ENCODE data around the gene CPNE2. TPM values are rescaled to one million over a fixed set of nuclear protein-coding genes. Genes with fewer than 3 reads are reported as not detected.

Gene CPNE2
- 10 to 100 TPM; 18.0 to 38.7 (median 27.8) TPM for total RNA-seq

GRCh38 chr16:57091975-57092785 lies at the start of gene CPNE2:
CPNE2 (plus strand) TSS chr16:57092583; CDS start chr16:57110743, 18,160 bp downstream.
- Histone ChIP-seq H3K36me3 (no peaks in the 10 kb centered on the region), H3K9me3 (no peaks in the 10 kb centered on the region), H3K27me3 (no peaks in the 10 kb centered on the region), H3K4me3 (peak within 1 kb of the TSS; percentile 61 to 93), H3K4me1 (peaks cover 0 to 42% (median 13%) of the 10 kb centered on the region in 3 donors), H3K27ac (peak within 1 kb of the TSS in 3 of 4 donors; percentile 86 to 90 (median 87))
- WGBS, 2 donors (ENCODE audit: low coverage in 1 of 2): 0% methylated on average over 3 of the region's 100 CpGs; no CpG with 5 or more reads in 1 of the 2 donors
- ATAC-seq: peak; percentile 91
- TF ChIP-seq POLR2AphosphoS5 (IDR thresholded peaks at IDR 0.05) (no peak), CTCF (IDR thresholded peaks at IDR 0.05) (no peak), POLR2A (IDR thresholded peaks at IDR 0.05) (peak; percentile 60 to 70), EP300 (IDR thresholded peaks at IDR 0.05) (no peak)

- peaks cover 0 to 78% of the 10 kb centered on the region in 2 donors for H3K36me3 ChIP-seq
Observed at GRCh38 chr16:57043248-57043647, 49.1 kb upstream of the CPNE2 start.

DNA sequence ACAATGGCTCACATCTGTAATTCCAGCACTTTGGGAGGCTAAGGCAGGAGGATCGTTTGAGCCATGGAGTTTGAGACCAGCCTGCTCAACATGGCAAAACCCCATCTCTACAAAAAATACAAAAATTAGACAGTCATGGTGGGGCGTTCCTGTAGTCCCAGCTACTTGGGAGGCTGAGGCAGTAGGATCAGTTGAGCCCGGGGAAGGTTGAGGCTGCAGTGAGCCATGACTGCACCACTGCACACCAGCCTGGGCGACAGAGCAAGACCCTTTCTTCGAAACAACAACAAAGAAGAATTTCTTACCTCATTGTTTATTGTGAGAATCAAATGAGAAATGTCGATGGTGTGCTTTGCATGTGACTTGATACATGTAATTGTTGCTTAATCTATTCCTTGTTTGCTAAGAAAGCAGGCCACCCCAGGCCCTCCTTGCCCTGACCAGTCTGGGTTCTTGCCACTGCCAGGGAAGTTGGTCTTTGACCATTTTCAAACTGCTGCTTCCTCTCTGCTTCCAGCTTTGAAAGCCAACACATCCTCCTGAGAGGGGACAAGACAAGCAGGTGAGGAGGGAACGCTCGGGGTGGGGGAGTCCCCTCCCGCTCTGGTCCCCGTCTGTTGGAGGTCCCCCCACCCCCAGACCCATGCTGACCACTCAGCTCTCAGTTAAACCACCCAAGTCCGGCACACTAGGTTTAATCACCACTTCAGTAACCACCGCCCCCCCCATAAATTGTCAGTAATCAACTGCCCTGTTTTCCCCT lies 47.3 kb upstream of the CPNE2 start:
- Histone ChIP-seq H3K27ac (no peak overlapping the region), H3K4me1 (no peaks in the 10 kb centered on the region), H3K27me3 (no peaks in the 10 kb centered on the region), H3K9me3 (no peaks in the 10 kb centered on the region), H3K36me3 (peaks cover 0 to 81% of the 10 kb centered on the region in 2 donors), H3K4me3 (no peak overlapping the region)
- no peak for ATAC-seq
- 60 to 80% methylated on average over 3 to 5 of the region's 12 CpGs for WGBS, 2 donors (ENCODE audit: low coverage in 1 of 2)
- TF ChIP-seq POLR2A (IDR thresholded peaks at IDR 0.05): no peak
- no peak for TF ChIP-seq POLR2AphosphoS5 (IDR thresholded peaks at IDR 0.05)
- TF ChIP-seq EP300 (IDR thresholded peaks at IDR 0.05): no peak
- TF ChIP-seq CTCF (IDR thresholded peaks at IDR 0.05): no peak

More at GRCh38 chr16:57043248-57043647, 49.1 kb upstream of the CPNE2 start:
- H3K4me1 ChIP-seq: no peaks in the 10 kb centered on the region
- no peaks in the 10 kb centered on the region for H3K9me3 ChIP-seq
- no peak overlapping the region for H3K4me3 ChIP-seq
- no peaks in the 10 kb centered on the region for H3K27me3 ChIP-seq
- ATAC-seq: no peak
- TF ChIP-seq POLR2AphosphoS5 (IDR thresholded peaks at IDR 0.05) (no peak), POLR2A (IDR thresholded peaks at IDR 0.05) (no peak), CTCF (IDR thresholded peaks at IDR 0.05) (no peak), EP300 (IDR thresholded peaks at IDR 0.05) (no peak)
- 95 to 100% methylated on average over 1 to 4 of the region's 9 CpGs for WGBS, 2 donors (ENCODE audit: low coverage in 1 of 2)
- no peak overlapping the region for H3K27ac ChIP-seq

DNA sequence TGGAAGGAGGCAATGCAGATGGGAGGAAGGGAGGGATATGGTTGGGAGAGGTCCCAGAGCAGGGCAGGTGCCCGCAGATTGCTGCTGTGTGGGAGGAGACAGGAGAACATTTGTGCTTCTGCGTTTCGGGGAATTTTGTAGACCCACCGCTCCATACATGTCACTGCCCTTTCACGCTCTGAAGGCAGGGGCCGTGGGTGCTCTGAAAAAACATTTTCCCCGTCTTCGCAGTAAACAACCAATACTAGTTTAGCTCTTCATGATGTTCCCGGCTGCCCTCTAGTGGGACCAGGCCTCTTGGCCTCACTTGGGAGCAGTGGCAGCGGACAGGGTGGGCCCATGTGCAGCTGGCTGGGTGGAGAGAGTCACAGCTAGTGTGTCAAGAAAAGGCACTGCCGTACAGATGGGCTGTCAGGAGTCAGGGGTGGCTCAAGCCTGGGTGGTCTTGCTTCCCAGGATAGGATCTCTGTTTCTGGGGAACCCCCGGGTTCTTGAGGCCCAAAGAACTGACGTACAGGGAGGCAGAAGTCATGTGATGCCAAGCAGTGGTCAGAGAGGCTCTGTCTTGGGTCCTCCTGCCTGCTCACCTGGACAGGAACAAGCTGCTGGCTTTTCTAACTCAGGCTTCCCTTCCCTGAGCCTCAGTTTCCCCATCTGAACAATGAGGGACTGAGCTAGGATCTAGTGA lies 46.5 kb upstream of the CPNE2 start:
- TF ChIP-seq CTCF (IDR thresholded peaks at IDR 0.05) (peak in 3 of 4 experiments; percentile 42 to 64 (median 50)), EP300 (IDR thresholded peaks at IDR 0.05) (no peak)
- Histone ChIP-seq H3K9me3 (no peaks in the 10 kb centered on the region), H3K4me3 (no peak overlapping the region), H3K36me3 (peaks cover 0 to 79% of the 10 kb centered on the region in 2 donors), H3K27me3 (no peaks in the 10 kb centered on the region), H3K4me1 (no peaks in the 10 kb centered on the region), H3K27ac (no peak overlapping the region)
- ATAC-seq: peak; percentile 80
- 20 to 53% methylated on average over 1 to 2 of the region's 13 CpGs for WGBS, 2 donors (ENCODE audit: low coverage in 1 of 2)
